Inflammatory macrophage treated with lipopolysaccharide for 4 hours (primary cell): Measurements from ENCODE around the gene BEST2.
"Not testable (repeated sequence)": the region's sequence is repeated elsewhere in the genome, so short reads cannot be mapped to it uniquely, and the experiment has no call there.

Experiments used
- DNase-seq: peaks from one replicate; pipeline ENCODE4 v3.0.0-alpha.2; 2020

Gene BEST2

DNA sequence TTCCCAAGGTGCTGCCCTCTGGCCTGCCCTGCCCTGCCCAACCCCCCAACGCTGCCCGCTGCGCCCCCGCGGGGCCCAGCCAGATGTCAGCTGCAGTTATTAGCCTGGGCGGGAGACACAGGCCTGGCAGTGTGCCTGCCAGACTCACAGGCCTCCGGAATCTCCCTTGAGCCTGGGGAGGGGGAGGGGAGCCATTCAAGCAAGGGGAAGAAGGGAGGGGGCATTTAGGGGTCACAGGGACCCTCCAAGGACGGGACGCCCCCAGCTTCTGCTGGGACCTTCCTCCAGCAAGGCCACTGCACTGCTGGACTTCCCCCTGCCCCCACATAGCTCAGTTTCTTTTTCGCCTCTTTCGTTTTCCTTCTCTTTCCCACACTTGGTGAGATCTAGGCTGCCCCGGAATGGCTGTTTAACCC is 37.1 kb downstream of the BEST2 start:
- peak; percentile 94 for DNase-seq

DNA sequence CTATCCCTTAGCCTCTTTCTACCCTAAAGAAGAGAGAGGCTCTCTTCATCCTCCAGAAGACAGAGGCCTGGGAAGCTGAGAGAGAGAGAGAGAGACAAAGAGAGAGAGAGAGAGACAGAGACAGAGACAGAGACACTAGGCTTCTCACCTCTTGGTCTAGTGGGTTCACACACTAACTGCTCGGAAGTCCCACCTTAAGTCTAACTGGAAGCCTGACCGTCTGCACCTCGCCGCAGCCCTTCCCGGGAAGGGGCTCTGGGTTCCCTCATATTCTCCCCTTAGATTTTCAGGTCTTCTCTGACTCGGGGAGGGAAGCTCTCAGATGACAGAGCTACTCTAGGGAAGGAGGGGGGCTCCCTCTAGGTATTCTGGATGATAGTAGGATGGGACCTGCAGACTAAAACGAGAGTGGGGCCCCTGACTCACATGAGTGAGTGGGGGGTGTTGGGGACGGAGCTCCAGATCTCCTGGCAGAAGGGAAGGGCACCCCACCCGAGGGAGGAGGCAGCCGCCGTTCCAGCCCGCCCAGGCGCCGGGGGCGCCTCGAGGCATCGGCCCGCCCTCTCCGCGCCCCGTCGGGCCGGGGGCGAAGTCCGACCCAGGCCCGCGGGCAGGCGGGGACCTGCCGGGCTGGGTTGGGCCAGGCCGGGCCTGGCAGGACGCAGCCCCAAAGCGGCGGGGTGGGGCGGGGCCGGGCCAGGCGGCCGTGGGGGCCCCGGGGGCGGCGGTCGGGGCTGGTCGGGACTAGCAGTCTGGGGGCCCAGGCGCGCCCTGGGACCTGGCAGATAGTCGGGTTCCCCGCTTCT is 37.7 kb downstream of the BEST2 start:
- DNase-seq = no peak

DNA sequence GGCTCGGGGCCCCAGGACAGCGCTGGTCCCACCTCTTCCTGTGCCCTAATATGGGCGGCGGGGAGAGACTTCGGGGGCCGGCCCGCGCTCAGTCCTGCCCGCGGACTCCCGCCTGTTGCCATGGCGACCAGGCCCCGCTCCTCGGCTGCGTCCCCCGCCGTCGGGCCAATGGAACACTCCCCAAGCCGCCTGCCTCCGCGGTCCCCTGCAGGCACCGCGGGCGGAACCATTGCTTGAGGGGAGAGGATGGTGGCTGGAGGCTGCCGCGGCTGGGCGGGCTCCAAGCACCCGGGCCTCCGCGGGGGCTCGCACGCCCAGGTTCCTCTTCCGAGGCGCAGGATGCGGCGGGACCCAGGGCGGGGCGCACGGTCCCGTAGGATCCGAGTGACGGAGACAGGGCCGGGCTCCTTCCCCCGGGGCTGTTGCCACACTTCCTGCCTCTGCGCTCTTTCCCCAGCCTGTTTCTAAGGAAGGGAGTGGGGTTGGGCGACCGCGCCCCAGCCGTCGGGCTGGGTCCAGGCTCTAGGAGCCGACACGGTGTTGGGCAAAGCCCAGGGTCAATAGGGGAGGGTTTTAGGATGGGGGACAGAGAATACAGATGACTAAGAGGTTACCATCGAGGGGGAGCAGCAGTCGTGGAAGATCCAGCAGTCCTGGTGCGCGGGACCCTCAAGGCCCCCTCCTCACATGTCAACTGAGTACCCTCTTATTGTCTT is 38.5 kb downstream of the BEST2 start:
- peak; percentile 99 for DNase-seq

DNA sequence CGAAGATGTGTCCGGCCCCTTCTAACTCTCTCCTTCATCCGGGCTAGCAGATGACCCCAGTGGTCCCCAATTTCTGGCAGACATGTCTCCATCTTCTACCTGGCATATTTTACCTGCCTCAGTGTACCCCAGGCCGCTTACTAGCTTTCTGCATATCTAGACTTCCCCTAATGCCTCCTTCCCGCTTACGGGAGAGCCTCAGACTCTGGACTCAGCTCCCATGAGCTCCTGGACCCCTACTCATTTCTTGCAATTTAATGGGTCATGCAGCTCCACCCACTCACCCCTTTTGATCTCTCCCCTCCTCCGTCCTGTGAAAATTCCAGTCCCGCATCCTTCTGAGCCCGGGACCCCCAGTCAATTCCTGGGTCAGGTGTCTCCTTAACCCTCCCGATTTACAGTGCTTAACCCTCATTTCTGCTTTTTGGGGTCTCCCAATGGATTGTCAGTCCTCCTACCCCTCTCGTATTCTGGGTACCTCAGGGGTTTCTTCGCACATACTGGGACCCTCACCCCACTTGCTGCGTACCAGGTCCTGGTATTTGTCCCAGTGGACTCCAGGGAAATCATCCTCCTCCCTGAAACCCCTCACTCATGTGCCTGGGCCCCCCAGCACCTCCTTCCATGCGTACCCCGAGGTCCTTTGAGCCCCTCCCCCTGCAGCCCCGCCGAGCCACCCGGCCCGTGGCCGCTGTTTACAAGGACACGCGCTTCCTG is 39.2 kb downstream of the BEST2 start:
- DNase-seq = no peak

DNA sequence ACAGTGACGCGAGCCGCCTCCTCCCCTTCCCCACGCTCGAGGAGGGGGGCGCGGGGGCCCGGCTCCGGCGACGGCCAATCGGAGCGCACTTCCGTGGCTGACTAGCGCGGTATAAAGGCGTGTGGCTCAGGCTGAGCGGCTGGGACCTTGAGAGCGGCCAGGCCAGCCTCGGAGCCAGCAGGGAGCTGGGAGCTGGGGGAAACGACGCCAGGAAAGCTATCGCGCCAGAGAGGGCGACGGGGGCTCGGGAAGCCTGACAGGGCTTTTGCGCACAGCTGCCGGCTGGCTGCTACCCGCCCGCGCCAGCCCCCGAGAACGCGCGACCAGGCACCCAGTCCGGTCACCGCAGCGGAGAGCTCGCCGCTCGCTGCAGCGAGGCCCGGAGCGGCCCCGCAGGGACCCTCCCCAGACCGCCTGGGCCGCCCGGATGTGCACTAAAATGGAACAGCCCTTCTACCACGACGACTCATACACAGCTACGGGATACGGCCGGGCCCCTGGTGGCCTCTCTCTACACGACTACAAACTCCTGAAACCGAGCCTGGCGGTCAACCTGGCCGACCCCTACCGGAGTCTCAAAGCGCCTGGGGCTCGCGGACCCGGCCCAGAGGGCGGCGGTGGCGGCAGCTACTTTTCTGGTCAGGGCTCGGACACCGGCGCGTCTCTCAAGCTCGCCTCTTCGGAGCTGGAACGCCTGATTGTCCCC is 39.9 kb downstream of the BEST2 start, which contains the start of gene JUNB:
Gene JUNB (plus strand): TSS at position 142 of the 706 bp plus-strand sequence. CDS start 286 bp downstream, at position 428.
- peak; percentile 99 for DNase-seq

DNA sequence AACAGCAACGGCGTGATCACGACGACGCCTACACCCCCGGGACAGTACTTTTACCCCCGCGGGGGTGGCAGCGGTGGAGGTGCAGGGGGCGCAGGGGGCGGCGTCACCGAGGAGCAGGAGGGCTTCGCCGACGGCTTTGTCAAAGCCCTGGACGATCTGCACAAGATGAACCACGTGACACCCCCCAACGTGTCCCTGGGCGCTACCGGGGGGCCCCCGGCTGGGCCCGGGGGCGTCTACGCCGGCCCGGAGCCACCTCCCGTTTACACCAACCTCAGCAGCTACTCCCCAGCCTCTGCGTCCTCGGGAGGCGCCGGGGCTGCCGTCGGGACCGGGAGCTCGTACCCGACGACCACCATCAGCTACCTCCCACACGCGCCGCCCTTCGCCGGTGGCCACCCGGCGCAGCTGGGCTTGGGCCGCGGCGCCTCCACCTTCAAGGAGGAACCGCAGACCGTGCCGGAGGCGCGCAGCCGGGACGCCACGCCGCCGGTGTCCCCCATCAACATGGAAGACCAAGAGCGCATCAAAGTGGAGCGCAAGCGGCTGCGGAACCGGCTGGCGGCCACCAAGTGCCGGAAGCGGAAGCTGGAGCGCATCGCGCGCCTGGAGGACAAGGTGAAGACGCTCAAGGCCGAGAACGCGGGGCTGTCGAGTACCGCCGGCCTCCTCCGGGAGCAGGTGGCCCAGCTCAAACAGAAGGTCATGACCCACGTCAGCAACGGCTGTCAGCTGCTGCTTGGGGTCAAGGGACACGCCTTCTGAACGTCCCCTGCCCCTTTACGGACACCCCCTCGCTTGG is 40.7 kb downstream of the BEST2 start:
- DNase-seq = peak; percentile 81

DNA sequence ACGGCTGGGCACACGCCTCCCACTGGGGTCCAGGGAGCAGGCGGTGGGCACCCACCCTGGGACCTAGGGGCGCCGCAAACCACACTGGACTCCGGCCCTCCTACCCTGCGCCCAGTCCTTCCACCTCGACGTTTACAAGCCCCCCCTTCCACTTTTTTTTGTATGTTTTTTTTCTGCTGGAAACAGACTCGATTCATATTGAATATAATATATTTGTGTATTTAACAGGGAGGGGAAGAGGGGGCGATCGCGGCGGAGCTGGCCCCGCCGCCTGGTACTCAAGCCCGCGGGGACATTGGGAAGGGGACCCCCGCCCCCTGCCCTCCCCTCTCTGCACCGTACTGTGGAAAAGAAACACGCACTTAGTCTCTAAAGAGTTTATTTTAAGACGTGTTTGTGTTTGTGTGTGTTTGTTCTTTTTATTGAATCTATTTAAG is 41.3 kb downstream of the BEST2 start:
- DNase-seq = no peak

DNA sequence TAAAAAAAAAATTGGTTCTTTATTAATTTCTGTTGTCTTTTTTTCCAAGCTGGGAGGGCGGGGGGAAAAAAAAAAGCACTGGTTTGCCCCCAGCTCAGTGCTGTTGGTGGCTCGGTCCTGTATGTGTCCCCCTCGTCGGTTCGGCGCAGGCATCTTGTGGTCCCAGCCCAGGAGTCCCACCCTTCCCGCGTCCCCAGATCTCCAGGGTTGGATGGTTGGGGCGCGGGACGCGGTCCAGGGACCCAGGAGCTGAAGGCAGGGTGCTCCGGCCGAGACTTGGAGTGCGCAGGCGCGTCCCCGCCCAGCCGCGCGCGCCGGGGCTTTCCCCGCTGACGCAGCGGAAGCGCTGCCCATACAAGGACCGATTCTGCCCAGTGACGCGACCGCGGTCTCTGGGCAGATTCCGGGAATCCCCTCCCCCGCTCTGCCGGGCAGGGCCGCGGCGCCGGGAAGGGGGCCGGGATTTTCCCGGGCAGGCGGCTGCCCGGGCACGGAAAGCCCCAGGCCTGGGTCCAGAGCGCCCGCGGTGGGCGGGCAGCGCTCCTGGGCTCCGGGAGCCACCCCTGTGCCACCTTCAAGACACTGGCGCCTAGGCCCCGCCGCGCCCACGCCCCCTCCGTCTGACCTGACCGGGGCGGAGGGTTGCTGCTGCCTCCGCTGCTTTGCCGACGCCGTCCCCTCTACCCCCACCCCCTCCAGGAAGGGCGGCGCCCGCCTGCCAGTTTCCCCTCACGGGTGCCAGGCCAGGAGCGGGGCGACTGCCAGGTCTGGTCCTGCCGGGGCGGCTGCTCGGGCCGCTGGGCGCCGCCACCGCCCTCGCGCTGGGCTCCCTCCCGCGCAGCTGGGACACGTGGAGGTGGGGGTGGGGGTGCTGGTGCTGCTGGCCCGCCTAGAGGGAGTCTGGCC is 42.0 kb downstream of the BEST2 start:
- peak; percentile 95 for DNase-seq

DNA sequence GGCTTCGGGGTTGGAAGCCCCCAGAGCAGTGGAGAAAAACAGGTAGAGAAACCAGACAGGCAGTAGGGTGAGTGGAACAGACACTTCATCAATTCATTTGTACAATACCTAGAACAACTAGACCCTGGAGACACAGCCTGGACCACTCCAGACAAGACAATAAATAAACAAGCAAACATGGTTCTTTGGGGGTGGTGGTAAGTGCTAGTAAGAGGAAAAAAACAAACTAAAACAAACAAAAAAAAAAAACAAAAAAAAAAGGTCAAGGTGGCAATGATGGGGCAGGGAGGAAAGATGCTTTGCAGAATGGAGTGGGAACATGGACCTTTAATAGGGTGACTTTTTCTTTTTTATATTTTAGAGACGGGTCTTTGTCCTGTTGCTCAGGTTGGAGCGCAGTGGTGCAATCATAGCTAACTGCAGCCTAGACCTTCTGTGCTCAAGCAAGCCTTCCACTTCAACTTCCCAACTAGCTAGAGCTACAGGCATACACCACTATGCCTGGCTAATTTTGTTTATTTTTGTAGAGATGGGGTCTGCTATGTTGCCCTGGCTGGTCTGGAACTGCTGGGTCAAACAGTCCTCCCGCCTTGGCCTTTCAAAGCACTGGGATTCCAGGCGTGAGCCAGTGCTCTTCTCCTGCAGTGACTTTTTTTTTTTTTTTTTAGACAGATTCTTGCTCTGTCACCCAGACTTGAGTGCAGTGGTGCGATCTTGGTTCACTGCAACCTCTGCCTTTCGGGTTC is 42.8 kb downstream of the BEST2 start:
- DNase-seq = no peak

DNA sequence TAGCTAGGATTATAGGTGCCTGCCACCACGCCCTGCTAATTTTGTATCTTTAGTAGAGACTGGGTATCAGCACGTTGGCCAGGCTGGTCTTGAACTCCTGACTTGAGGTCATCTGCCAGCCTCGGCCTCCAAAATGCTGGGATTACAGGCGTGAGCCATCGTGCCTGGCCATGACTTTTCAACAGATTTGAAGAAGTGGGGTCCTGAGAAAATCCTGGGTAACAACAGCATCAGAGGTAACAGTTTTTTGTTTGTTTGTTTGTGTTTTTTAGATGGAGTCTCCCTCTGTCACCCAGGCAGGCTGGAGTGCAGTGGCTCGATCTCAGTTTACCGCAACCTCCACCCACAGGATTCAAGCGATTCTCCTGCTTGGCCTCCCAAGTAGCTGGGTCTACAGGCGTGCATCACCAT is 43.4 kb downstream of the BEST2 start:
- DNase-seq = no peak

DNA sequence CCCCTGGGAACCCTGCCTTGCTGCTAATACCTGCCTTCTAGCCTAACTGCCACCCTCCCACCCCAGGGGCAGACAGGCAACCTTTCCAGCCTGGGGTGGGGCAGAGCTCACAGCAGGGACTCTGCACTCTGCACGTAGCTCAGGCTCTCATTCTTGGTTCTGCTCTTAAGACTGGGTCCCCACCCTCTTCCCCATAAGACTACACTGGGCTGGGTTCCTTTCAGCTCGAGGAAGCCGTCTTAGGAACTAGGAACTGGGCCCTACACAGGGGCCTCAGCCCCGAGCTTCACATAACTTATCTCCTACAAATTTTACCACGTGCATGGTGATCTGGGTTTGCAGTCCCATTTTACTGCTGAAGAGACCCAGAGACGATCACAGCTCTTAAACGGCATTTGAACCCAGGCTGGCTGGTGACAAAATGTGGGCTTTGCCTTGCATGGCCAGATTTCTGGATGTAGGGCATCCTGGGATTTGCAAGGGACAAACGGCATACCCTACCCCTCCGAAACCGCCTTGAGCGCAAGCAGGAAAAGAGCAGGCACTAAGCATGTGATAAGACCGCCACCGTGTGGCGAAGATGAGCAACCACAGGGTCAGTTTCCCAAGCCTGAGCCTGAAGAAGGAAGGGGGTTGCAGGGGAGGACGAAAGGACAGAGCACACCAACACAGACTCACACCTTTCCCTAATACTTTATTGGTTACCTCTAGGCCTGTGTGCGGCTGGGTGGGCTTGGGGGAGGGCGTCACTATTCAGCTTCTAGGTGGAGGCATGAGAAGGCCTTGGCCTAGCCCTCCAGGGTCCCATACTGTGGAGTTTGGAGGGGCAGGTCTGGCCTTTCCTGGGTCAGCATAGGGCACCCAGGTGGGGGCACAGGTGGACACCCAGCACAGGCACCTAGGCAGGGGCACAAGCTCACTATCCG is 44.8 kb downstream of the BEST2 start:
- peak; percentile 77 for DNase-seq

DNA sequence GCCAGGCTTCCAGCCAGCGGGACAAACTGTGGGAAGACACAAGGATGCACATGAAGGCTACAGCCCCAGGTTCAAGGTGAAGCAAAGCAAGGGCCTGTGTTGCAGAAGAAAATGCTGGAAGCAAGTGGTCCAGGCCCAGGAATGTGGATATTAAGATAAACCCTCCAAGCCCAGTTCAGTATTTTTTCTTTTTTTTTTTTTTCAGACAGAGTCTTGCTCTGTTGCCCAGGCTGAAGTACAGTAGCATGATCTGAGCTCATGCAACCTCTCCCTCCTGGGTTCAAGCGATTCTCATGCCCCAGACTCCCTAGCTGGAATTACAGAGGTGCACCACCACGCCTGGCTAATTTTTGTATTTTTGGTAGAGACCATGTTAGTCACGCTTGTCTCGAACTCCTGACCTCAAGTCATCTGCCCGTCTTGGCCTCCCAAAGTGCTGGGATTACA is 45.6 kb downstream of the BEST2 start:
- DNase-seq = no peak

DNA sequence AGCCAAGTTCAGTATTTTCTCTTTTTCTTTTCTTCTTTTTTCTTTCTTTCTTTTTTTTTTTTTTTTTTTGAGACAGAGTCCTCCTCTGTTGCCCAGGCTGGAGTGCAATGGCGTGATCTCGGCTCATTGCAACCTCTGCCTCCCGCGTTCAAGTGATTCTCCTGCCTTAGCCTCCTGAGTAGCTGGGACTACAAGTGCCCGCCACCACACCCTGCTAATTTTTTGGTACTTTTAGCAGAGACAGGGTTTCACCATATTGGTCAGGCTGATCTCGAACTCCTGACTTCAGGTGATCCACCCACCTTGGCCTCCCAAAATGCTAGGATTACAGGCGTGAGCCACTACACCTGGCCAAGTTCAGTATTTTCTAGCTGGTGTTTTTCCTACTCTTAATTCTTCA is 46.0 kb downstream of the BEST2 start:
- DNase-seq = not testable (repeated sequence)

DNA sequence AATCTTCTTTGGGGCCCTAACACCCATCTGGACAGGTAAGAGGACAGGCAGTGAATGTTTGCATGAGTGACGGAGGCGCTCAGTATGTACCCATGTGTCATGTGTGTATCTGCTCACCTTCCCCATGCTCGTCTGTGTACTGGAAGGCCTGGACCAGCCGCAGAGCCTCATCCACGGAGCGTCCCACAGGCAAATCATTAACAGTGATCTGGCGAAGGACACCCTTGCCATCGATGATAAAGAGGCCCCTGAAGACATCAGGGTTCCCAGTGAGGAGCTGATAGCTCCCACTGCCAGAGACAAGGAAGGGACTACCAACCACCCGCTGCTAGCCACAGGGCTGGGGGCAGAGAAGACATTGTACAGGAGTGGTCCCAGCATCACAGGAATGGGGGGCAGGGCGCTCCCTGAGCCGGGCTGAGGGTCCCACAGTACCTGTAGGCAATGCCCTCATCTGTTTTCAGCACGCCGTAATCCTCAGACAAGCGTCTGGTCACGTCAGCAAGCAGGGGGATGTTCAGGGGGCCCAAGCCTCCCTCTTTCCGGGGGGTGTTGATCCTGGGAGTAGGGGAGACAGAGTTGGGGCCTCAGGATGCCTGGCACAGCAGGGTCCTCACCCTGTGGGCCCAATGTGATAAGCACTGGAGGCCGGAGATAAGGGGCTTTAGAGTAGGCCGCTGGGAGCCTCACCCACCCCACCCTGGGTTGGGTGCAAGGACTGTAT is 48.3 kb downstream of the BEST2 start:
- DNase-seq = no peak

DNA sequence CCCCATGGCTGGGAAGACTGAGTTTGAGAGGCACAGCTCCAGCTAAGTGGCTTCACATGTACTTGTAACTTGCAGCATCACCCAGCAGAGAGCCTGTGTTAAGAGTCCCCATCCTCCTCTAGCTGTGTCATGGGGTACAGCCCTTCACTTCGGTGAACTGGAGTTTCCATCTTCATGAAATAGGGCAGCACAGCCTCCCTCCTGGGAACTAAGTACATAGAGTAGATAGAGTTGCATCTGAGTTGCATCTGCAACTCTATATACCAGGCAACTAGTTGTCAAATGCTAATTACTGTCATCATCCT is 48.8 kb downstream of the BEST2 start:
- peak; percentile 60 for DNase-seq

DNA sequence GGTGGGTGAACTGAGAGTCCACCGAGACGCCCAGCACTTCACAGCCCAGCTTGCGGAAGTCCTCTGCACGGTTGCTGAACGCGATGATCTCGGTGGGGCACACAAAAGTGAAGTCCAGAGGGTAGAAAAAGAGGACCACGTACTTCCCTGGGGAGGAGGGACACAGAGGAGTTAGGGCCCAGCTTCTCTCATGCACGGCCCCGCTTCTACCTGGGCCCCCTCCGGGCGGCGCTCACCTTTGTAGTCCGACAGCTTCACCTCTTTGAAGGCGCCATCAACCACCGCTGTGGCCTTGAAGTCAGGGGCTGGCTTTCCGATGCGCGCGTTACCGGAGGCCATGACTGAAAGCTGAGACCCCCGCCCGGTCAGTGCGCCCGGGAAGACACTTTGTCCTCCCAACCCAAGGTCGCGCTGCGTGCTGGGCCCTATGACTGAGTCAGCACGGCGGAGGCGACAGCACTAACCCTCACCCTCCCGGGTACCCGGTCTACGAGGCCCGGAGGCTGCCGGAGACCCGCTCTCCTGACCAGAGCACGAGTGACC is 49.4 kb downstream of the BEST2 start:
- DNase-seq = no peak

DNA sequence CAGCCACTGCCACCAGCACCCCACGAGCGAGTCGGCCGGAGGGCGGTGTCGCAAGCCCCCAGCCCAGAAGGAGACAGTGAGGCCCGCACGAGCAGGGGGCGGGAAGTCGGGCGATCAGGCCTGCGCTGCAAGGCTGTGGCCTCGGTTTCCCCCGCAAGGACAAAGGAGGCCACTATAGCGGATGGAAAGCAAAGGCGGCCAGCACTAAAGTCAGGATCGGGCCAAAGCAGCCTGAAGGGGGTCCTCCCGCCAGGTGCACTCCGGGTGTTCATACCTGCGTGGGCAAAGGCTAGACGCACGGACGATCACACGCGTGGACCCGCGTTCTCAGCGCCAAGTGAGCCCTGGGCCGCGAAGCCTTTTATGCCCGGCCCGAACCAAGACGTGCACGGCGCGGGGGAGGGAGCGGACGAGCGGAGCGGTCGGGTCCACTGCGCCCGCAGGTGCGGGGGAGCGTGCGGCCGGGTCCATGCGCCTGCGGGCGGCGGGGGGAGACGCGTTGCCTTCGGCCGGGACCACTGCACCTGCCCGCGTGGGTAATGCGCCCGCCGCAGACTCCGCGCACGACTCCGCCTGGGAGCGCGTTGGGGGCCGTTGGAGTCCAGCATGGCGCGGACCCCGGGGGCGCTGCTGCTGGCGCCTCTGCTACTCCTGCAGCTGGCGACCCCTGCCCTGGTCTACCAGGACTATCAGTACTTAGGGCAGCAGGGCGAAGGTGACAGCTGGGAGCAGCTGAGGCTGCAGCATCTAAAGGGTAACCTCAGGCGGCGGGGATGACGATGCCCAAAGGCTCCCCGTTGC is 50.1 kb downstream of the BEST2 start, which contains the start of the genes PRDX2 and THSD8:
Gene PRDX2 (minus strand): TSS at position 335 of the 801 bp plus-strand sequence. CDS start 539 bp downstream, outside the sequence.
Gene THSD8 (plus strand): TSS at position 604 of the 801 bp plus-strand sequence. CDS start 3 bp downstream, at position 607.
- no peak for DNase-seq
